ENCODE measurements around the gene RMRP. TPM values are rescaled to one million over a fixed set of nuclear protein-coding genes. Genes with fewer than 3 reads are reported as not detected.
A peak's percentile ranks its signal among the peaks of the same experiment; 100 is the strongest.

RMRP gene
- total and polyA plus RNA-seq, 2 donors, result 13.0 to 22,838 TPM

- Histone ChIP-seq H3K4me1 (ENCODE audit: control insufficient read depth in 2 of 2, insufficient read depth in 2 of 2, low read length in 2 of 2) (peaks cover 59 to 89% of the 10 kb centered on the region in 2 donors), H3K36me3 (ENCODE audit: control insufficient read depth in 2 of 2, insufficient read depth in 2 of 2, low read length in 1 of 2) (peaks cover 16 to 25% of the 10 kb centered on the region in 2 donors), H3K9me3 (ENCODE audit: control insufficient read depth in 2 of 2, insufficient read depth in 1 of 2, low read length in 1 of 2) (peaks cover 0 to 4% of the 10 kb centered on the region in 2 donors), H3K27me3 (ENCODE audit: control insufficient read depth in 2 of 2, insufficient read depth in 1 of 2, low read length in 1 of 2) (peaks cover 0 to 2% of the 10 kb centered on the region in 2 donors), H3K27ac (ENCODE audit: low read depth in 1 of 2, low read length in 1 of 2) (peak overlapping the region; percentile 79), H3K4me3 (ENCODE audit: low read length in 2 of 2) (peak overlapping the region; percentile 0 to 22)
- DNase-seq (ENCODE audit: low read depth in 6 of 9, low spot score in 9 of 9), result peak in 2 of 9 donors; percentile 51 to 76
- WGBS, result 68% methylated on average over 3 of the region's 3 CpGs
Measured at GRCh38 chr9:35661756-35662350, 4.0 kb upstream of the RMRP start.

DNA sequence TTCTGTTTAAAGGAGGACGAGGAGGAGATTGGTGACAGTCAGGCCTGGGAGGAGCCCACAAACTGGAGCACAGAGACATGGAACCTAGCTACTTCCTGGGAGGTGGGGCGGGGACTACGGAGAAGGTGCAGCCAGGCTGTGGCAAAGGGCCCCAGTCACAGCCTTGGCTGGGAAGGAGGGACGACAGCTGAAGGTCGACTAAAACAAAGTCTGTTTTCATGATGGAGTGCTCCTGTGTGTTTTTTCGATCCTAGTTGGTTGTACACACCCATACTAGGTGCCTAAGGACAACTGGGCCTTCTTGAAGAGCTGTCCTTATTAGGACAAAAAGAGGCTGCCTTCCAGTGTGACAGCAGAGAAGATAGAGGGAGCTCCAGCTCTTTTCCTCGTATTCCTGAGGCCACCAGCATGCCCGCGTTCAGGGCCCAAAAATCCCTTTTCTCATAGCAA lies 3.2 kb upstream of the RMRP start:
- no peak overlapping the region for H3K4me3 ChIP-seq (ENCODE audit: low read length in 2 of 2)
- H3K27ac ChIP-seq (ENCODE audit: low read depth in 1 of 2, low read length in 1 of 2), result peak overlapping the region in 1 of 2 donors; percentile 10
- 86% methylated on average over 9 of the region's 9 CpGs for WGBS
- DNase-seq (ENCODE audit: low read depth in 6 of 9, low spot score in 9 of 9), result no peak
- peaks cover 0 to 2% of the 10 kb centered on the region in 2 donors for H3K27me3 ChIP-seq (ENCODE audit: control insufficient read depth in 2 of 2, insufficient read depth in 1 of 2, low read length in 1 of 2)
- H3K4me1 ChIP-seq (ENCODE audit: control insufficient read depth in 2 of 2, insufficient read depth in 2 of 2, low read length in 2 of 2), result peaks cover 53 to 88% of the 10 kb centered on the region in 2 donors
- peaks cover 0 to 4% of the 10 kb centered on the region in 2 donors for H3K9me3 ChIP-seq (ENCODE audit: control insufficient read depth in 2 of 2, insufficient read depth in 1 of 2, low read length in 1 of 2)
- H3K36me3 ChIP-seq (ENCODE audit: control insufficient read depth in 2 of 2, insufficient read depth in 2 of 2, low read length in 1 of 2), result peaks cover 16 to 25% of the 10 kb centered on the region in 2 donors

DNA sequence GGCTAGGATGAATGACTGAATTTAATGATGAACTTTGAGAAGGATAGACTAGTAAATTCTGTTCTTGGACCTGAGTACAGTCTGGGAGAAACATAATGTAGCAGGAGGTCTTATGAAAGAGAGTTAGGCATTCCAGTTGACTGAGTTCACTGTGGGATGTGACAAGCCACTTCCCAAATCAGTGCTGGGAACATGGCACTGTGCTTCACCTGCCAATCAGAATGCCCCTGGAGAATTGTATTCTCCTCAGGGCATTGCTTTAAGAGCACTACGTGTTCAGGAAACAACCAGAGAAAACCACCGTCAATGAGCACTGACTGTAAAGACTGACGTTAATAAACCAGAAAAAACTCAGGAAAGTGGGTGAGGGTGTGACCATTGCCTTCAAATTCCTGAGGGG lies 1.5 kb upstream of the RMRP start:
- DNase-seq (ENCODE audit: low read depth in 6 of 9, low spot score in 9 of 9), result no peak
- Histone ChIP-seq H3K9me3 (ENCODE audit: control insufficient read depth in 2 of 2, insufficient read depth in 1 of 2, low read length in 1 of 2) (no peaks in the 10 kb centered on the region), H3K27ac (ENCODE audit: low read depth in 1 of 2, low read length in 1 of 2) (peak overlapping the region in 1 of 2 donors; percentile 93), H3K27me3 (ENCODE audit: control insufficient read depth in 2 of 2, insufficient read depth in 1 of 2, low read length in 1 of 2) (peaks cover 0 to 2% of the 10 kb centered on the region in 2 donors), H3K36me3 (ENCODE audit: control insufficient read depth in 2 of 2, insufficient read depth in 2 of 2, low read length in 1 of 2) (peaks cover 16 to 25% of the 10 kb centered on the region in 2 donors), H3K4me3 (ENCODE audit: low read length in 2 of 2) (peak overlapping the region; percentile 64 to 88), H3K4me1 (ENCODE audit: control insufficient read depth in 2 of 2, insufficient read depth in 2 of 2, low read length in 2 of 2) (peaks cover 47 to 78% of the 10 kb centered on the region in 2 donors)
- 86% methylated on average over 3 of the region's 3 CpGs for WGBS

DNA sequence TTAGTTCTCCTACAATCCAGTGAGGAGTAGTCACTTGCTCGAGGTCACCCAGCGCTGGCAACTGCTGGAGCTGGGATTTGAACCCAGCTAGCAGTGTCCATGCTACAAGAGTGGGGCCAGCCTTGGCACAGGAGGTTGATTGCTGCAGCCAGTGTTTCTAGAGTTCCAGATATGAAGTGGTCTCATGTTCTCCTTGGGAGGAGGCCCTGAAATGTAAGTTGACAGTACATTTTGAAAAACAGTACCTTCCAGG lies 1.1 kb upstream of the RMRP start:
- H3K27me3 ChIP-seq (ENCODE audit: control insufficient read depth in 2 of 2, insufficient read depth in 1 of 2, low read length in 1 of 2), result peaks cover 0 to 2% of the 10 kb centered on the region in 2 donors
- H3K4me3 ChIP-seq (ENCODE audit: low read length in 2 of 2), result peak overlapping the region; percentile 64 to 88
- WGBS, result 5% methylated on average over 2 of the region's 2 CpGs
- peaks cover 16 to 25% of the 10 kb centered on the region in 2 donors for H3K36me3 ChIP-seq (ENCODE audit: control insufficient read depth in 2 of 2, insufficient read depth in 2 of 2, low read length in 1 of 2)
- no peak for DNase-seq (ENCODE audit: low read depth in 6 of 9, low spot score in 9 of 9)
- peaks cover 49 to 74% of the 10 kb centered on the region in 2 donors for H3K4me1 ChIP-seq (ENCODE audit: control insufficient read depth in 2 of 2, insufficient read depth in 2 of 2, low read length in 2 of 2)
- H3K9me3 ChIP-seq (ENCODE audit: control insufficient read depth in 2 of 2, insufficient read depth in 1 of 2, low read length in 1 of 2), result no peaks in the 10 kb centered on the region
- peak overlapping the region; percentile 93 to 95 for H3K27ac ChIP-seq (ENCODE audit: low read depth in 1 of 2, low read length in 1 of 2)

GRCh38 chr9:35658137-35658967 lies 533 bp upstream of the RMRP start, which contains the start of gene CCDC107:
Gene CCDC107, plus strand, starts transcription at chr9:35658292. Its CDS starts 88 bp downstream, at chr9:35658380.
- Histone ChIP-seq H3K9me3 (ENCODE audit: control insufficient read depth in 2 of 2, insufficient read depth in 1 of 2, low read length in 1 of 2) (no peaks in the 10 kb centered on the region), H3K27ac (ENCODE audit: low read depth in 1 of 2, low read length in 1 of 2) (peak within 1 kb of the TSS; percentile 93 to 95), H3K4me3 (ENCODE audit: low read length in 2 of 2) (peak within 1 kb of the TSS; percentile 64 to 88), H3K27me3 (ENCODE audit: control insufficient read depth in 2 of 2, insufficient read depth in 1 of 2, low read length in 1 of 2) (peaks cover 0 to 2% of the 10 kb centered on the region in 2 donors), H3K4me1 (ENCODE audit: control insufficient read depth in 2 of 2, insufficient read depth in 2 of 2, low read length in 2 of 2) (peaks cover 49 to 73% of the 10 kb centered on the region in 2 donors), H3K36me3 (ENCODE audit: control insufficient read depth in 2 of 2, insufficient read depth in 2 of 2, low read length in 1 of 2) (peaks cover 16 to 25% of the 10 kb centered on the region in 2 donors)
- WGBS, result under 1% methylated on average over 67 of the region's 67 CpGs
- peak in 7 of 9 donors; percentile 67 to 86 (median 74) for DNase-seq (ENCODE audit: low read depth in 6 of 9, low spot score in 9 of 9)

DNA sequence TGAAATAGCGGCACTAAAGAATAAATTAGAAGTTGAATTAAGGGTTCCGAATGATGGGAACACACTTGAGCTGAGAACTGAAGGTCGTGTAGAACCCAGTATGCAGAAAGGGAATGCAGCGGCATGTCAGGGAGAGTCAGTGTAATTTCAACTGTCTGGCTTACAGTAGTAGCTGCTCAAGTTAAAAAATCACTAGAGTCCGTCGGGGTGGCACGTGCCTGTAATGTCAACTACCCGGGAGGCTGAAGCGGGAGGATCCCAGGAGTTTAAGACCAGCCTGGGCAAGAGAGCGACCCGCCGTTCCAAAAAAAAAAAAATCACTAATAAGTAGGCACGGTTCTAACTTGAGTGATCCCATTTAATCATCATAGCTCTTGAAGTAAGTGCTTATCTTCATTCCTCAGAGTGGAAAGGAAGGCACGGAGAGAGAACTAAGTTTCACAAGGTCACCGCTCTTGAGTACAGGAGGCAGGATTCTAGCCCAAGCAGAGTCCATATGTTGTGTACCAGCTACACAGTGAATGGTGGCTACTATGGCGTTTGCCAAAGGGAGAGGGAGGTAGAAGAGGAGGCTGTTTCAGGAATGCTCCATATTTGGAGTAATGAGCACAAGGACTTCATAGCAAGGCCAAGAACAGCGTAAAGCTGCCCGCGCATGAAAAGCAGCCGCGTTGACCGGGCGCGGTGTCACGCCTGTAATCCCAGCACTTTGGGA lies 831 bp downstream of the RMRP start:
- Histone ChIP-seq H3K27me3 (ENCODE audit: control insufficient read depth in 2 of 2, insufficient read depth in 1 of 2, low read length in 1 of 2) (peaks cover 0 to 2% of the 10 kb centered on the region in 2 donors), H3K9me3 (ENCODE audit: control insufficient read depth in 2 of 2, insufficient read depth in 1 of 2, low read length in 1 of 2) (no peaks in the 10 kb centered on the region), H3K36me3 (ENCODE audit: control insufficient read depth in 2 of 2, insufficient read depth in 2 of 2, low read length in 1 of 2) (peaks cover 15 to 19% of the 10 kb centered on the region in 2 donors), H3K27ac (ENCODE audit: low read depth in 1 of 2, low read length in 1 of 2) (peak overlapping the region; percentile 81 to 93), H3K4me1 (ENCODE audit: control insufficient read depth in 2 of 2, insufficient read depth in 2 of 2, low read length in 2 of 2) (peaks cover 41 to 64% of the 10 kb centered on the region in 2 donors), H3K4me3 (ENCODE audit: low read length in 2 of 2) (peak overlapping the region in 1 of 2 donors; percentile 88)
- DNase-seq (ENCODE audit: low read depth in 6 of 9, low spot score in 9 of 9), result peak in 1 of 9 donors; percentile 38
- 39% methylated on average over 25 of the region's 25 CpGs for WGBS

GRCh38 chr9:35656348-35656747 lies 1.5 kb downstream of the RMRP start:
- H3K9me3 ChIP-seq (ENCODE audit: control insufficient read depth in 2 of 2, insufficient read depth in 1 of 2, low read length in 1 of 2), result no peaks in the 10 kb centered on the region
- no peak overlapping the region for H3K4me3 ChIP-seq (ENCODE audit: low read length in 2 of 2)
- DNase-seq (ENCODE audit: low read depth in 6 of 9, low spot score in 9 of 9), result no peak
- peaks cover 40 to 64% of the 10 kb centered on the region in 2 donors for H3K4me1 ChIP-seq (ENCODE audit: control insufficient read depth in 2 of 2, insufficient read depth in 2 of 2, low read length in 2 of 2)
- peaks cover 14% of the 10 kb centered on the region in 2 donors for H3K36me3 ChIP-seq (ENCODE audit: control insufficient read depth in 2 of 2, insufficient read depth in 2 of 2, low read length in 1 of 2)
- H3K27me3 ChIP-seq (ENCODE audit: control insufficient read depth in 2 of 2, insufficient read depth in 1 of 2, low read length in 1 of 2), result peaks cover 0 to 2% of the 10 kb centered on the region in 2 donors
- 79% methylated on average over 17 of the region's 17 CpGs for WGBS
- no peak overlapping the region for H3K27ac ChIP-seq (ENCODE audit: low read depth in 1 of 2, low read length in 1 of 2)

GRCh38 chr9:35653611-35654010 lies 4.2 kb downstream of the RMRP start:
- DNase-seq (ENCODE audit: low read depth in 6 of 9, low spot score in 9 of 9), result no peak
- Histone ChIP-seq H3K4me3 (ENCODE audit: low read length in 2 of 2) (no peak overlapping the region), H3K9me3 (ENCODE audit: control insufficient read depth in 2 of 2, insufficient read depth in 1 of 2, low read length in 1 of 2) (no peaks in the 10 kb centered on the region), H3K4me1 (ENCODE audit: control insufficient read depth in 2 of 2, insufficient read depth in 2 of 2, low read length in 2 of 2) (peaks cover 29 to 60% of the 10 kb centered on the region in 2 donors), H3K27ac (ENCODE audit: low read depth in 1 of 2, low read length in 1 of 2) (no peak overlapping the region), H3K27me3 (ENCODE audit: control insufficient read depth in 2 of 2, insufficient read depth in 1 of 2, low read length in 1 of 2) (peaks cover 0 to 2% of the 10 kb centered on the region in 2 donors), H3K36me3 (ENCODE audit: control insufficient read depth in 2 of 2, insufficient read depth in 2 of 2, low read length in 1 of 2) (peaks cover 0 to 7% of the 10 kb centered on the region in 2 donors)
- WGBS, result 93% methylated on average over 2 of the region's 2 CpGs
